Gastrocnemius medialis (tissue), 4 donors: Measurements from ENCODE around the gene SLCO1B3. TPM values are rescaled to one million over a fixed set of nuclear protein-coding genes. Genes with fewer than 3 reads are reported as not detected.
"Not testable (repeated sequence)": the region's sequence is repeated elsewhere in the genome, so short reads cannot be mapped to it uniquely, and the experiment has no call there.

ENCODE experiments used
- ATAC-seq, 2 donors: fragments of 150-250 bp; one replicate each; pipeline ENCODE4 v1.9.1; 2016
- DNase-seq, 2 donors: peaks; one replicate each; pipeline ENCODE4 v3.0.0-alpha.2; 2019
- H3K27ac ChIP-seq, 4 donors: fragments of 200-600 bp; sonication (generic); 1 replicate in 1 of 4; 2 replicates in 3 of 4; pipeline ENCODE4 v1.5.1; 2016 to 2018; ENCODE audit warnings: mild to moderate bottlenecking in 2 of 4, moderate library complexity in 1 of 4
- H3K27me3 ChIP-seq, 3 donors: fragments of 200-600 bp; sonication (generic) in 2 of 3; 1 replicate in 1 of 3; 2 replicates in 2 of 3; pipeline versions ENCODE4 v1.5.1 to v1.6.0; 2016 to 2019; ENCODE audit warnings: mild to moderate bottlenecking in 1 of 3, moderate library complexity in 1 of 3
- H3K36me3 ChIP-seq, 2 donors: fragments of 200-600 bp; sonication (generic) in 1 of 2; one replicate each; pipeline ENCODE4 v1.5.1; 2017 to 2018
- H3K4me1 ChIP-seq, 2 donors: fragments of 200-600 bp; sonication (generic) in 1 of 2; one replicate each; pipeline ENCODE4 v1.5.1; 2016 to 2017; ENCODE audit warnings: mild to moderate bottlenecking in 2 of 2
- H3K4me3 ChIP-seq, 4 donors: fragments of 200-600 bp; sonication (generic) in 3 of 4; 1 replicate in 1 of 4; 2 replicates in 3 of 4; pipeline ENCODE4 v1.5.1; 2016 to 2019; ENCODE audit warnings: mild to moderate bottlenecking in 2 of 4
- H3K9me3 ChIP-seq, 3 donors: fragments of 200-600 bp; sonication (generic) in 2 of 3; 1 replicate in 1 of 3; 2 replicates in 2 of 3; pipeline ENCODE4 v1.5.1; 2016 to 2019
- POLR2A ChIP-seq, 2 donors: fragments of 450-650 bp; IDR thresholded peaks; one replicate each; pipeline ENCODE4 v1.6.1; 2017; ENCODE audit warnings: antibody characterized with exemption in 2 of 2, mild to moderate bottlenecking in 2 of 2, moderate library complexity in 2 of 2
- in situ Hi-C, 4 donors: fragments of 200-750 bp; cut with MboI; loops; one replicate each; pipeline versions ENCODE4 v1.15.0 to v1.8.0; 2017; ENCODE audit warnings: low sequenced_read_pairs in 4 of 4
- intact Hi-C: fragments of 100-400 bp; cut with DNase I; formaldehyde crosslinking; loops from one replicate; pipeline ENCODE4 v1.15.1; 2023; ENCODE audit warnings: low total_unique reads
- total RNA-seq, 4 donors: library from RNA; depleted of rRNA; stranded (reverse); fragments of >200 nt; gene quantifications; one replicate each; pipeline versions ENCODE4 v1.1.0 to v1.2.3, GENCODE V29; 2016
- TF ChIP-seq, protein P1 (sequence below), 5 experiments: fragments of 450-650 bp in 3 of 5; fragments of 200-600 bp in 2 of 5; sonication (generic) in 2 of 5; IDR thresholded peaks in 4 of 5; conservative IDR thresholded peaks in 1 of 5; 1 replicate in 4 of 5; 2 replicates in 1 of 5; pipeline ENCODE4 v1.5.1; 2016 to 2019; ENCODE audit warnings: antibody characterized with exemption in 5 of 5, mild to moderate bottlenecking in 3 of 5, moderate library complexity in 3 of 5

The SLCO1B3 gene, protein sequence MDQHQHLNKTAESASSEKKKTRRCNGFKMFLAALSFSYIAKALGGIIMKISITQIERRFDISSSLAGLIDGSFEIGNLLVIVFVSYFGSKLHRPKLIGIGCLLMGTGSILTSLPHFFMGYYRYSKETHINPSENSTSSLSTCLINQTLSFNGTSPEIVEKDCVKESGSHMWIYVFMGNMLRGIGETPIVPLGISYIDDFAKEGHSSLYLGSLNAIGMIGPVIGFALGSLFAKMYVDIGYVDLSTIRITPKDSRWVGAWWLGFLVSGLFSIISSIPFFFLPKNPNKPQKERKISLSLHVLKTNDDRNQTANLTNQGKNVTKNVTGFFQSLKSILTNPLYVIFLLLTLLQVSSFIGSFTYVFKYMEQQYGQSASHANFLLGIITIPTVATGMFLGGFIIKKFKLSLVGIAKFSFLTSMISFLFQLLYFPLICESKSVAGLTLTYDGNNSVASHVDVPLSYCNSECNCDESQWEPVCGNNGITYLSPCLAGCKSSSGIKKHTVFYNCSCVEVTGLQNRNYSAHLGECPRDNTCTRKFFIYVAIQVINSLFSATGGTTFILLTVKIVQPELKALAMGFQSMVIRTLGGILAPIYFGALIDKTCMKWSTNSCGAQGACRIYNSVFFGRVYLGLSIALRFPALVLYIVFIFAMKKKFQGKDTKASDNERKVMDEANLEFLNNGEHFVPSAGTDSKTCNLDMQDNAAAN
- under 1 TPM in 1 of 4 donors, not detected in 3; 0.13 TPM for total RNA-seq

DNA sequence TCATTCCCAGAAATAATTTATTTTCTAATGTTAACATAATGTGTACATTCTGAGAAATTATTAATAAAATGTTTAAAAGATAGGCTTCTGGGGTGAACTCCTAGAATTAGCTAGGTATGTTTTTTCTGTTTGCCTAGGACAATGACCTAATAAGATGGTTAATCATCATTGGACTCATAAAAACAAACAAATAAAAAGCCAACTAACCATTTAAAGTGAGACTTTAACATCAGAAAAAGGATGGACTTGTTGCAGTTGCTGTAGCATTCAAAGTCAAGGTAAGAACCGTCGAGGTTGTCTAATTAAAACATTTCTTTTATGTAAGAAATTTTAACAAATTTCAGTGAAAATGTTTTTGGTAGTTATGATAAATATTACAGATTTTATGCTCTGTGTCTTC lies at the start of gene SLCO1B3:
Gene SLCO1B3 (plus strand): TSS at position 219 of the 400 bp plus-strand sequence. CDS start 5,034 bp downstream, outside the sequence.
- H3K4me1 ChIP-seq, result no peaks in the 10 kb centered on the region
- intact Hi-C loops (no loop called here), in situ Hi-C loops (no loop called here)
- H3K9me3 ChIP-seq, result no peaks in the 10 kb centered on the region
- ATAC-seq, result no peak
- H3K4me3 ChIP-seq, result no peak within 1 kb of the TSS
- no peaks in the 10 kb centered on the region for H3K27me3 ChIP-seq
- TF ChIP-seq POLR2A (IDR thresholded peaks at IDR 0.05), result no peak
- TF ChIP-seq, protein P1, sequence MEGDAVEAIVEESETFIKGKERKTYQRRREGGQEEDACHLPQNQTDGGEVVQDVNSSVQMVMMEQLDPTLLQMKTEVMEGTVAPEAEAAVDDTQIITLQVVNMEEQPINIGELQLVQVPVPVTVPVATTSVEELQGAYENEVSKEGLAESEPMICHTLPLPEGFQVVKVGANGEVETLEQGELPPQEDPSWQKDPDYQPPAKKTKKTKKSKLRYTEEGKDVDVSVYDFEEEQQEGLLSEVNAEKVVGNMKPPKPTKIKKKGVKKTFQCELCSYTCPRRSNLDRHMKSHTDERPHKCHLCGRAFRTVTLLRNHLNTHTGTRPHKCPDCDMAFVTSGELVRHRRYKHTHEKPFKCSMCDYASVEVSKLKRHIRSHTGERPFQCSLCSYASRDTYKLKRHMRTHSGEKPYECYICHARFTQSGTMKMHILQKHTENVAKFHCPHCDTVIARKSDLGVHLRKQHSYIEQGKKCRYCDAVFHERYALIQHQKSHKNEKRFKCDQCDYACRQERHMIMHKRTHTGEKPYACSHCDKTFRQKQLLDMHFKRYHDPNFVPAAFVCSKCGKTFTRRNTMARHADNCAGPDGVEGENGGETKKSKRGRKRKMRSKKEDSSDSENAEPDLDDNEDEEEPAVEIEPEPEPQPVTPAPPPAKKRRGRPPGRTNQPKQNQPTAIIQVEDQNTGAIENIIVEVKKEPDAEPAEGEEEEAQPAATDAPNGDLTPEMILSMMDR (IDR thresholded peaks at IDR 0.05 in 4 of 5, conservative IDR thresholded peaks at IDR 0.05 in 1 of 5), result no peak
- DNase-seq, result no peak
- no peaks in the 10 kb centered on the region for H3K36me3 ChIP-seq
- no peak within 1 kb of the TSS for H3K27ac ChIP-seq

DNA sequence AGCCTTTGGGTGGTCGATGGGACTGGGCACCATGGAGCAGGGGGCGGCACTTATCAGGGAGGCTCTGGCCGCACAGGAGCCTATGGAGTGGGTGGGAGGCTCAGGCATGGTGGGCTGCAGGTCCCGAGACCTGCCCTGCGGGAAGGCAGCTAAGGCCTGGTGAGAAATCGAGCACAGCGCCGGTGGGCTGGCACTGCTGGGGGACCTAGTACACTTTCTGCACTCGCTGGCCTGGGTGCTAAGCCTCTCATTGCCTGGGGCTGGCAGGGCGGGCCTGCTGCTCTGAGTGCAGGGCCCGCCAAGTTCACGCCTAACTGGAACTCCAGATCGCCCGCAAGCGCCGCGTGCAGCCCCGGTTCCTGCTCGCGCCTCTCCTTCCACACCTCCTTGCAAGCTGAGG lies 33.1 kb upstream of the SLCO1B3 start:
- DNase-seq (no peak), ATAC-seq (no peak)
- in situ Hi-C loops, result no loop called here
- H3K4me3 ChIP-seq, result no peak overlapping the region
- no peaks in the 10 kb centered on the region for H3K36me3 ChIP-seq
- intact Hi-C loops, result no loop called here
- H3K27me3 ChIP-seq, result no peaks in the 10 kb centered on the region
- peaks cover 0 to 4% (median 0%) of the 10 kb centered on the region in 3 donors for H3K9me3 ChIP-seq
- no peak overlapping the region for H3K27ac ChIP-seq
- no peaks in the 10 kb centered on the region for H3K4me1 ChIP-seq
- TF ChIP-seq, protein P1 (IDR thresholded peaks at IDR 0.05 in 4 of 5, conservative IDR thresholded peaks at IDR 0.05 in 1 of 5), result no peak
- no peak for TF ChIP-seq POLR2A (IDR thresholded peaks at IDR 0.05)

DNA sequence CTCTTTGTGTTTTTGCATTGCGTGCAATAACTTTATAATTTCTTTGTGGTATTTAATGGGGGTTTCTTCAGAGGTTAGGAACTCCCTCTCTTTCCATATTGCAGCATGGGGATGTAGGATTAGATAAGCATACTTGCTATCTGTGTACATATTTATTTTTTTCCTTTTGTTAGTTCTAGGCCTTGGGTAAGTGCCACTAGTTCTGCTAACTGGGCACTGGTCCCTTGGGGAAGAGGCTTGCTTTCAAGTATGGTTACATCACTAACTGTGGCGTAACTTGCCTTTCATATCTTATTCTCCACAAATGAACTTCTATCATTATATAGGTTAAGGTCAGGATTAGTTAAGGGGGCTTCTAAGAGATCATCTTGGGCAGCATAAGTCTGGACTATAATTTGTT lies 31.5 kb upstream of the SLCO1B3 start:
- TF ChIP-seq, protein P1 (IDR thresholded peaks at IDR 0.05 in 4 of 5, conservative IDR thresholded peaks at IDR 0.05 in 1 of 5), result no peak
- TF ChIP-seq POLR2A (IDR thresholded peaks at IDR 0.05), result no peak

DNA sequence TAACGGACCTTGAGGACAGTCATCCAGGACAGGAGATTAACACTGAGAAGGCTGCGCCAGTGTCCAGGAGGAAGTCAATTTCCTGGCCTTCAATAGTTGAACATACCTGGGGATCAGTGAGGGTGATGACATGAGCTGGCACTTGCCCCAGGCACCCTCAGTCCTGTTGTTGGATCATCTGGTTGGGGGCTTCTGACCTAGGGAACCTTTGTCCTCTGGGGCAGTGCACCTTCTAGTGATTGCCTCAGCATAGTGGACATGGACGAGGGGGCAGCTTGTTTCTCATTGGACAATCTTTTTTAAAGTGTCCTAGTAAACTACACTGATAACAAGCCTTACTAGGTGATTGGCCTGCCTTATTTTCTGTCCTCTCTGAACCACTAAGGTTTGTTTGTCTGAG lies 30.5 kb upstream of the SLCO1B3 start:
- H3K27me3 ChIP-seq, H3K9me3 ChIP-seq, H3K36me3 ChIP-seq, intact Hi-C loops, H3K4me3 ChIP-seq, ATAC-seq, in situ Hi-C loops, H3K4me1 ChIP-seq, H3K27ac ChIP-seq, DNase-seq: not testable (repeated sequence)

More for the DNA sequence above, 31.5 kb upstream of the SLCO1B3 start:
- H3K36me3 ChIP-seq, result no peaks in the 10 kb centered on the region
- ATAC-seq (no peak), DNase-seq (no peak)
- H3K27ac ChIP-seq, result no peak overlapping the region
- peaks cover 0 to 4% (median 0%) of the 10 kb centered on the region in 3 donors for H3K9me3 ChIP-seq
- H3K27me3 ChIP-seq, result no peaks in the 10 kb centered on the region
- no peak overlapping the region for H3K4me3 ChIP-seq
- intact Hi-C loops, result no loop called here
- H3K4me1 ChIP-seq, result no peaks in the 10 kb centered on the region
- in situ Hi-C loops, result no loop called here

DNA sequence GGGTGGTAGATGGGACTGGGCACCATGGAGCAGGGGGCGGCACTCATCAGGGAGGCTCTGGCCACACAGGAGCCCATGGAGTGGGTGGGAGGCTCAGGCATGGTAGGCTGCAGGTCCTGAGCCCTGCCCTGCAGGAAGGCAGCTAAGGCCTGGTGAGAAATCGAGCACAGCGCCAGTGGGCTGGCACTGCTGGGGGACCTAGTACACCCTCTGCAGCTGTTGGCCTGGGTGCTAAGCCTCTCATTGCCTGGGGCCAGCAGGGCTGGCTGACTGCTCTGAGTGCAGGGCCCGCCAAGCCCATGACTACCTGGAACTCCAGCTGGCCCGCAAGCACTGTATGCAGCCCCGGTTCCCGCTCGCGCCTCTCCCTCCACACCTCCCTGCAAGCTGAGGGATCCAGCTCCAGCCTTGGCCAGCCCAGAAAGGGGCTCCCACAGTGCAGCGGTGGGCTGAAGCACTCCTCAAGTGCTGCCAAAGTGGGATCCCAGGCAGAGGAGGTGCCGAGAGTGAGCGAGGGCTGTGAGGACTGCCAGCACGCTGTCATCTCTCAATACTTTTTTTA lies 26.6 kb upstream of the SLCO1B3 start:
- intact Hi-C loops, H3K4me1 ChIP-seq, H3K9me3 ChIP-seq, H3K27me3 ChIP-seq, H3K36me3 ChIP-seq, in situ Hi-C loops, DNase-seq, H3K4me3 ChIP-seq, H3K27ac ChIP-seq, ATAC-seq: not testable (repeated sequence)
